Activated CD4-positive, alpha-beta T cell treated with anti-CD3 and anti-CD28 coated beads for 48 hours (primary cell): ENCODE data around the gene KLHL24.
"Not testable (repeated sequence)": the region's sequence is repeated elsewhere in the genome, so short reads cannot be mapped to it uniquely, and the experiment has no call there.

ENCODE experiments used
- DNase-seq: peaks from one replicate; pipeline ENCODE4 v3.0.0-alpha.2; 2020

Gene KLHL24

GRCh38 chr3:183636221-183637105 lies 1.0 kb downstream of the KLHL24 start:
- peak; percentile 94 for DNase-seq

GRCh38 chr3:183637106-183637486 lies 1.7 kb downstream of the KLHL24 start:
- DNase-seq = no peak

GRCh38 chr3:183637633-183638032 lies 2.2 kb downstream of the KLHL24 start:
- not testable (repeated sequence) for DNase-seq

GRCh38 chr3:183638101-183638852 lies 2.9 kb downstream of the KLHL24 start:
- DNase-seq = no peak

GRCh38 chr3:183640635-183641034 lies 5.2 kb downstream of the KLHL24 start:
- not testable (repeated sequence) for DNase-seq

GRCh38 chr3:183641882-183642281 lies 6.5 kb downstream of the KLHL24 start:
- DNase-seq = no peak

- no peak for DNase-seq
These were observed 8.8 kb downstream of the KLHL24 start for GRCh38 chr3:183644244-183644643.

GRCh38 chr3:183645254-183645653 lies 9.8 kb downstream of the KLHL24 start:
- no peak for DNase-seq

GRCh38 chr3:183650554-183650953 lies 15.1 kb downstream of the KLHL24 start:
- no peak for DNase-seq

- no peak for DNase-seq
These were observed 18.0 kb downstream of the KLHL24 start for GRCh38 chr3:183653209-183654064.

- DNase-seq = no peak
These were observed 19.3 kb downstream of the KLHL24 start for GRCh38 chr3:183654727-183655126.

GRCh38 chr3:183662099-183662498 lies 26.7 kb downstream of the KLHL24 start:
- no peak for DNase-seq

GRCh38 chr3:183664913-183665381 lies 29.5 kb downstream of the KLHL24 start:
- no peak for DNase-seq

- DNase-seq = no peak
These were observed 44.6 kb downstream of the KLHL24 start for GRCh38 chr3:183680061-183680460.

GRCh38 chr3:183687705-183688104 lies 52.3 kb downstream of the KLHL24 start:
- no peak for DNase-seq

- DNase-seq = no peak
These were observed 53.5 kb downstream of the KLHL24 start for GRCh38 chr3:183688874-183689273.

GRCh38 chr3:183689621-183690020 lies 54.2 kb downstream of the KLHL24 start:
- not testable (repeated sequence) for DNase-seq

GRCh38 chr3:183690402-183690995 lies 55.1 kb downstream of the KLHL24 start:
- DNase-seq = no peak

- DNase-seq = no peak
These were observed 57.0 kb downstream of the KLHL24 start for GRCh38 chr3:183692436-183692835.

- no peak for DNase-seq
These were observed 60.3 kb downstream of the KLHL24 start for GRCh38 chr3:183695569-183696364.

- DNase-seq = no peak
These were observed 61.7 kb downstream of the KLHL24 start for GRCh38 chr3:183697123-183697609.
